A673 (cell line): Measurements from ENCODE around the gene ERICH3.

Source experiments
- CTCF ChIP-seq: fragments of 300-800, 200-600 bp; sonication (generic); conservative IDR thresholded peaks from 2 replicates; pipeline ENCODE4 v1.5.1; 2017; ENCODE audit warnings: low read depth, mild to moderate bottlenecking, antibody characterized with exemption, low read length, moderate library complexity, mixed read lengths
- EZH2 ChIP-seq: fragments of 200-600 bp; sonication (generic); IDR thresholded peaks from 2 replicates; pipeline ENCODE4 v1.6.1; 2017; ENCODE audit warnings: borderline replicate concordance, low read depth, mild to moderate bottlenecking, mixed read lengths, antibody characterized with exemption, low read length; ENCODE audit not compliant: poor library complexity, severe bottlenecking

DNA sequence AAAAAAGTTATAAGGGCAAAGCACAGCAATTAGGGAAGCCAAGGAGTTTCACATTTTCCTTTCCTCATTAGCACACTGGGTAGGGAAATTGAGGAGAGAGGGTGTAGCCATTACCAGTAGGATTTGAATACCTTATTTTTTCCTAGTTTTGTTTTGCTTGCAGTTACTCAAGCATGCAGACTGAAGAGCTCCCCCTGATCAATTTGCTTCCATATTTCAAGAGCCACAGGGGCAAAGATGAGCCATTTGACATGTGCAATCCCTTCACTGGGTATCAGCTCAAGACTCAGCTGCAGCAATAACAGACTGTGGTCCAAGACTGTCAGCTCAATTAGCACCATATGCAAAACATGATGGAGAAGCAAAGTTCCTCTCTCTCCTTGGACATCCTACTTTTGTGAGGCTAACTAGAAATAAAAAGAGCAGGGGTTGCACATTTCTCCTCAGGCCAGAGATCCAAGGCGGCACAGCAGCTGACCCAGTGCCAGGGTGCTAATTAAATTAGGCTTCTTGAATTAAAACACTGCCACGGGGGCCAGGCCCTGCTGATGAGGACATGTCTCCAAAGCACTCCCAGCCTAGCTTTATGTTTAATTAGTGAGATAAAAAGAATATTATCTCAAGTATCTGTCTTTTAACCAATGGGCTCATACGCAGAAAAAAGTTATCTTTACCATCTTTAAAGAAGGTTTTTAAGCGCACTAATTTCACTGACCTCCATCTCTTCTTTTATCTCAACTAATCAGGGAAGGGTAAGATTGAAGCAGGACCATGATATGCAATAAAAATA, 124.4 kb downstream of the ERICH3 start:
- TF ChIP-seq CTCF (no peak), EZH2 (no peak)
